ENCODE data around the gene INAFM1. TPM values are rescaled to one million over a fixed set of nuclear protein-coding genes. Genes with fewer than 3 reads are reported as not detected.
A peak's percentile ranks its signal among the peaks of the same experiment; 100 is the strongest.
"Not testable (repeated sequence)": the region's sequence is repeated elsewhere in the genome, so short reads cannot be mapped to it uniquely, and the experiment has no call there.

The INAFM1 gene
- total and polyA plus RNA-seq, 9 of the 15 experiments (the other 6 are each of a cell fraction or from before 2014, with no cell fraction given): 0.71 to 30.9 (median 3.1) TPM

GRCh38 chr19:47276513-47276912, 1.8 kb downstream of the INAFM1 start:
- H3K9me1 ChIP-seq (ENCODE audit: control insufficient read depth, insufficient read depth, low read length); H4K20me1 ChIP-seq (replicated peaks; ENCODE audit: control insufficient read depth, insufficient read depth, low read length); DNase-seq (ENCODE audit: extremely low read depth in 1 of 4, low spot score in 3 of 4); H3K9me3 ChIP-seq (replicated peaks; ENCODE audit: control insufficient read depth, insufficient read depth, low read depth, low read length); CTCF ChIA-PET (ENCODE audit: low intra/inter-chr PET ratio); H3K27me3 ChIP-seq (ENCODE audit: control insufficient read depth in 2 of 2, insufficient read depth in 2 of 2, low read length in 2 of 2); FAIRE-seq; in situ Hi-C loops (cut with MboI); ATAC-seq; H2AFZ ChIP-seq (ENCODE audit: low read depth, low read length); BruUV-seq (replicated peaks); intact Hi-C loops (cut with micrococcal nuclease): not testable (repeated sequence)
- H3K79me2 ChIP-seq (ENCODE audit: control insufficient read depth, insufficient read depth, low read length): peaks cover 20% of the 10 kb centered on the region
- H3K4me2 ChIP-seq (ENCODE audit: insufficient read depth, low read length): peak overlapping the region; percentile 80
- peak overlapping the region; percentile 78; the same call in 1 of the 3 replicates for H3K27ac ChIP-seq (ENCODE audit: extremely low read depth, low read depth, low read length)
- POLR2A ChIA-PET: interaction anchor here (0.7 to 3.2 kb wide), 6 partner anchors 9 to 220 kb away, joined by 3 to 25 read pairs (median 5); partner anchors contain the start of gene CCDC9
- 89% methylated on average over 3 of the region's 3 CpGs for WGBS (ENCODE audit: insufficient coverage, low coverage, missing lambda C conversion rate)
- TF ChIP-seq PRDM10 (IDR thresholded peaks at IDR 0.05; ENCODE audit: partially characterized antibody) (peak; percentile 57), ZNF384 (IDR thresholded peaks at IDR 0.05; ENCODE audit: low read depth, low read length) (0 out of 2 replicates have a peak, but pooled peaks have one; percentile 26), ZNF121 (CRISPR knock-in tag; conservative IDR thresholded peaks at IDR 0.05) (peak; percentile 62; the same call in 1 of the 2 replicates)
- H3K36me3 ChIP-seq (ENCODE audit: control insufficient read depth, insufficient read depth, low read length): peaks cover 12% of the 10 kb centered on the region; the same call in 1 of the 3 replicates
- H3K4me3 ChIP-seq: peak overlapping the region; percentile 60; the same call in 1 of the 2 replicates
- H3K4me1 ChIP-seq (replicated peaks in 1 of 2; ENCODE audit: control insufficient read depth in 2 of 2, insufficient read depth in 2 of 2, low read length in 2 of 2): peaks cover 35 to 66% of the 10 kb centered on the region in 2 experiments
- H3K9ac ChIP-seq (ENCODE audit: insufficient read depth in 1 of 2, low read depth in 2 of 2, low read length in 2 of 2): peak overlapping the region; percentile 54 to 95; a peak in 3 of 4 replicates

Data from K562 (cell line).